MCF 10A (cell line): ENCODE data around the gene SMYD3. TPM values are rescaled to one million over a fixed set of nuclear protein-coding genes. Genes with fewer than 3 reads are reported as not detected.

Source experiments
- BruUV-seq: library from RNA; stranded (reverse); fragments of 400-500 nt; replicated peaks from 2 replicates; lab custom pipeline; 2021; lab: Mats Ljungman, UMichigan
- CTCF ChIA-PET: fragments of 300-600 bp; sonication (Branson Sonifier 250); formaldehyde crosslinking; extraction: SDS; loops from one replicate; lab custom pipeline; 2021; ENCODE audit warnings: antibody characterized with exemption, inconsistent platforms; lab: Yijun Ruan, JAX
- POLR2A ChIA-PET: fragments of 300-600, 350-650 bp; sonication (Branson Sonifier 250); formaldehyde crosslinking; extraction: SDS; loops from one replicate; lab custom pipeline; 2020; ENCODE audit warnings: antibody characterized with exemption, inconsistent platforms; lab: Yijun Ruan, JAX
- DNase-seq: peaks from one replicate; pipeline ENCODE4 v3.0.0-alpha.2; 2018; ENCODE audit not compliant: unreplicated experiment
- H3K27ac Mint-ChIP-seq: one replicate; pipeline ENCODE4 v1.8.0; 2022; ENCODE audit warnings: mild to moderate bottlenecking, low read depth, mixed read lengths; ENCODE audit not compliant: unreplicated experiment
- H3K27me3 Mint-ChIP-seq: one replicate; pipeline ENCODE4 v1.8.0; 2022; ENCODE audit warnings: mixed read lengths; ENCODE audit not compliant: insufficient read depth, unreplicated experiment
- H3K36me3 Mint-ChIP-seq: one replicate; pipeline ENCODE4 v1.8.0; 2022; ENCODE audit warnings: mild to moderate bottlenecking, moderate library complexity, mixed read lengths; ENCODE audit not compliant: insufficient read depth, unreplicated experiment
- H3K4me1 Mint-ChIP-seq: one replicate; pipeline ENCODE4 v1.8.0; 2022; ENCODE audit warnings: mixed read lengths; ENCODE audit not compliant: insufficient read depth, unreplicated experiment
- H3K4me3 Mint-ChIP-seq: one replicate; pipeline ENCODE4 v1.8.0; 2022; ENCODE audit warnings: mild to moderate bottlenecking, moderate library complexity, mixed read lengths; ENCODE audit not compliant: unreplicated experiment
- H3K9me3 Mint-ChIP-seq: one replicate; pipeline ENCODE4 v1.8.0; 2022; ENCODE audit warnings: mixed read lengths; ENCODE audit not compliant: unreplicated experiment
- CTCF ChIP-seq: fragments of 200-600 bp; IDR thresholded peaks from one replicate; pipeline ENCODE4 v1.8.0; 2022; ENCODE audit warnings: antibody characterized with exemption, mild to moderate bottlenecking; ENCODE audit not compliant: unreplicated experiment
- intact Hi-C: fragments of 100-400 bp; cut with micrococcal nuclease; formaldehyde crosslinking; loops from 2 replicates; pipeline ENCODE4 v1.14.1; 2022
- total RNA-seq: library from RNA; stranded (reverse); gene quantifications from 2 replicates; pipeline ENCODE4 v1.2.3, GENCODE V29; 2022

The SMYD3 gene
- total RNA-seq, 1 experiment from 2014 or later = 26.9 TPM

GRCh38 chr1:246510147-246511030 is 3.3 kb upstream of the SMYD3 start:
- peaks cover 19% of the 10 kb centered on the region for H3K4me1 Mint-ChIP-seq
- no peaks in the 10 kb centered on the region for H3K36me3 Mint-ChIP-seq
- no TSS peak for BruUV-seq
- no peak for DNase-seq
- H3K9me3 Mint-ChIP-seq = peaks cover 10% of the 10 kb centered on the region
- no peak overlapping the region for H3K4me3 Mint-ChIP-seq
- TF ChIP-seq CTCF = no peak
- POLR2A ChIA-PET = no interaction called here
- no peak overlapping the region for H3K27ac Mint-ChIP-seq
- intact Hi-C loops = no loop called here
- no peaks in the 10 kb centered on the region for H3K27me3 Mint-ChIP-seq
- CTCF ChIA-PET = interaction anchor here (0.8 to 5.1 kb wide), 3 partner anchors 8 to 200 kb away, joined by 3 to 35 read pairs (median 5); no protein-coding TSS in a partner anchor

- CTCF ChIA-PET = interaction anchor here (1.0 to 5.1 kb wide), 3 partner anchors 9 to 24 kb away, joined by 5 to 35 read pairs (median 9); no protein-coding TSS in a partner anchor
- no peak overlapping the region for H3K4me3 Mint-ChIP-seq
- POLR2A ChIA-PET = interaction anchor here (0.7 kb wide), 1 partner anchor 29 kb away, joined by 3 read pairs; no protein-coding TSS in a partner anchor
These were observed 2.0 kb upstream of the SMYD3 start for GRCh38 chr1:246508897-246509688.

GRCh38 chr1:246506367-246506673 is 759 bp downstream of the SMYD3 start:
- no peak for TF ChIP-seq CTCF
- no peak for DNase-seq
- Mint-ChIP-seq H3K4me1 (peaks cover 35% of the 10 kb centered on the region), H3K4me3 (peak overlapping the region; percentile 76), H3K27me3 (no peaks in the 10 kb centered on the region), H3K9me3 (no peaks in the 10 kb centered on the region), H3K36me3 (peaks cover 8% of the 10 kb centered on the region), H3K27ac (peak overlapping the region; percentile 18)
- ChIA-PET POLR2A (interaction anchor here (1.1 to 3.9 kb wide), 7 partner anchors 8 to 60 kb away, joined by 3 to 31 read pairs (median 6); partner anchors contain the start of genes CNST and TFB2M), CTCF (interaction anchor here (0.6 to 5.1 kb wide), 17 partner anchors 8 to 352 kb away, joined by 3 to 50 read pairs (median 4); partner anchors contain the start of genes CNST and TFB2M)
- intact Hi-C loops = no loop called here
- BruUV-seq = no TSS peak

More at GRCh38 chr1:246508897-246509688, 2.0 kb upstream of the SMYD3 start:
- TF ChIP-seq CTCF = no peak
- no TSS peak for BruUV-seq
- no peaks in the 10 kb centered on the region for H3K9me3 Mint-ChIP-seq
- H3K27me3 Mint-ChIP-seq = no peaks in the 10 kb centered on the region
- peaks cover 23% of the 10 kb centered on the region for H3K4me1 Mint-ChIP-seq
- no peak for DNase-seq
- no peaks in the 10 kb centered on the region for H3K36me3 Mint-ChIP-seq
- intact Hi-C loops = no loop called here
- H3K27ac Mint-ChIP-seq = no peak overlapping the region

GRCh38 chr1:246503341-246503740 is 3.7 kb downstream of the SMYD3 start:
- Mint-ChIP-seq H3K4me3 (no peak overlapping the region), H3K36me3 (peaks cover 8% of the 10 kb centered on the region), H3K4me1 (peaks cover 35% of the 10 kb centered on the region), H3K27me3 (no peaks in the 10 kb centered on the region), H3K27ac (peak overlapping the region; percentile 34), H3K9me3 (no peaks in the 10 kb centered on the region)
- peak; percentile 56 for DNase-seq
- POLR2A ChIA-PET = interaction anchor here (0.7 to 1.2 kb wide), 3 partner anchors 9 to 215 kb away, joined by 3 to 4 read pairs (median 3); no protein-coding TSS in a partner anchor
- no peak for TF ChIP-seq CTCF
- intact Hi-C loops = no loop called here
- BruUV-seq = no TSS peak
- CTCF ChIA-PET = interaction anchor here (0.7 to 1.0 kb wide), 3 partner anchors 11 to 197 kb away, joined by 3 to 6 read pairs (median 4); no protein-coding TSS in a partner anchor
